Limb (tissue), 2 donors: ENCODE measurements around the gene SLC17A1.
"Not testable (repeated sequence)": the region's sequence is repeated elsewhere in the genome, so short reads cannot be mapped to it uniquely, and the experiment has no call there.

ENCODE experiments used
- DNase-seq, 2 donors: peaks; one replicate each; pipeline ENCODE4 v3.0.0-alpha.2; 2016; ENCODE audit errors: extremely low spot score in 2 of 2

The SLC17A1 gene

DNA sequence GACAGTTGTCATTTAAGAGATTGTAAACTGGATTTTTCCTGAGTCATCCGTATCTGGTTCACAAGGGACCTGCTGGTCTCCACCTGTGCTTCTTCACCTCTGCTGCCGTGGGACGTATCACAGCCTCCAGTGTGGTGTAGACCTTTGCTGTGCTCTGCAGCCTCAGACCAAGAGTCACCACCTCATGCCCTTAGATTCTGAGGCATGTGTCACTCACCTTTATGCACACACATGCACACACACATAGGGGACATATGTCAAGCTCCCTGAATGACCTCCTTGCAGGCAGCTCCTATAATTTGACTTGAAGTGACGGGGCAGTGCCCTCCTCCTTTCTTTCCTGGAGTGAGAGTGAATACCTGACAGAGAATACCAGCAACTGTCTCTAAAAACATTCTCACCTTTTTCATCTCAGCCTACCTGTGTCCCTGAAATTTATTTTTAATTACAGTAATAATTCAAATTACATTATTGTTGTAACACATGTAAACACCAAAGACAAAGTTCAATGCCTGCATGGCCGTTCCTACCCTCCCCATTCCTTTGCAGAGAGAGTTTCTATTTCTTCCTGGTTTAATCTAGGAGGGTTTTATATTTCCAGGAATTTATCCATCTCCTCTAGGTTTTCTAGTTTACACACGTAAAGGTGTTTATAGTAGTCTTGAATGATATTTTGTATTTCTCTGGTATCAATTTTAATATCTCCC is 73.8 kb downstream of the SLC17A1 start:
- DNase-seq, result no peak

DNA sequence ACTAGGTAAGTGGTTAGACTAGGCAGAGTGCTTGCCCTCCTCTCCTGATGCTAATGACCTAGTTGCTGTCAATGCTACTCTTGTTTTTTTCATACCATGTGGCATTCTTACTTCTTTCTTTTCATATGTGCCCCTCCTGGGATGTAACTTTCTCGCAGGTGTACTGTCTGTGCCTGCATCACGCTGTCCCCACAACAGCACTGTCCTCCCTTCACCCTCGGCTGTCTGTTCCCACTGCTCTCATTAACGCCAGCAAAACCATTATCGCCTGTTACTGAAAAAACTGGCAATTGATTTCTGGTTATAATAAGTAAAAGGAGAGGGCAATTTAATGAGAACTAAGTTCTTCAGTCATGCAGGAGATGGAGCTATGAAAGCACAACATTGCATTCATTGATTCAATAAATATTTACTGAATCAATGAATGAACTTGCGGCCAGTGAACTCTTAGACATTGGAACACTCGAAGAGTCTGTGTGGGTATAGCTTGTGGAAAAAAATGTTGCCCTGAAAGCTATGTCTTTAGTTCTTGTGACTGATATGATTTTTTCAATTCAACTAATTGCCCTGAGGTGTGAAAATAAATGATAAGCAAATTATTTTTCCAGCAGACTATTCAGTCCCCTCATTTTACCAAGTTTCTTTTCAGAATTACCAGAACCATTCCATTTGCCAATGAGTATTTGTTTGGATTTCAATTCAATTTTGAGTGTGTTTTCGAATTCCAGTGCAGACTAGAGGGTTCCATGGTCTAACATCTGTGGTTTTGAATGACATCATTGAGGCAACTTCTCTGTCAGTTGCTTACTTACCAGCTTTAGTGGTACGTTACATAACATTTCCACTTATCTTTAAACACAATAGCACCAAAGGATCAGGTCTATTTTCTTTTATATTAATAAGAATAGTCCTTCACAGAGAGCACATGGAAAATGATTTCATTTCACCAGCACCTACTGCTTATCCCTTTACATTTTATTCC is 75.2 kb downstream of the SLC17A1 start:
- no peak for DNase-seq

DNA sequence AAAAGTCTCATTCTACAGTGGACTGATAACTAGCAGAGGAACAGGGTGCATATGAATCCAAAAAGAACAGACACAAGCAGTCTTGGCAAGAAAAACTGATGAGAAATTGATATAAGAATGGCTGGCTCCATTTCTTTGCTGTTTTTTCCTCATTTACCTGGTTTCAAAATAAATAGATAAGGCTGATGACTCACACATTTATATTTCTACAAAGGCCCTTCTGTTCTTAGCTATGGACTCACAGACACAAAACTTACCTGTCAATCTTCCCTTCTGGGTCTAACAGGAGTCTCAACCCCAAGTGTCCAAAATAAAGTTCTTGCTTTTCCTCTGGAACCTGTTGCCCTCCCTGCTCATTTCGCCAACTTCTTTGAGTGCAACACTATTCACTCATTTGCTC is 76.4 kb downstream of the SLC17A1 start:
- no peak for DNase-seq

DNA sequence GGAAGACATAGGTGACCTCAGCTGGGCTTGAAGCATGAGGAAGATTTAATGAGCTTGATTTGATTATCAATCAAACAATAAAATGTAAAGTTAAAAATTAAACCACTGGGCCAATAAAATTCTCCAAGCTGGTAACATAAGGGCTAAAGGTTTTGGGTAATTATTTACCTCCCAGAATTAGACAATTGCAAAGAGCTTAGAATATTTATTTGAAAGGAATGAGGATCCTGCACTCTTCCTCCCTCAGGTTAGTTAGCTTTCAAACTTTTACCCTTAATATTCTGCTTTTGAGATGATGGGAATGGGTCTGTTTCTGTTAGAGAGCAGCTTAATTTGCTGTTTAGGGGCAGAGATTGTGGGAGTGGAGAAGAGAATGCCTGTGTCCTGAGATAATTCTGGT is 77.3 kb downstream of the SLC17A1 start, which contains the start of gene SLC17A4:
SLC17A4 (plus strand) TSS at position 208 of the 400 bp plus-strand sequence. CDS start 7,221 bp downstream, outside the sequence.
- DNase-seq, result no peak

DNA sequence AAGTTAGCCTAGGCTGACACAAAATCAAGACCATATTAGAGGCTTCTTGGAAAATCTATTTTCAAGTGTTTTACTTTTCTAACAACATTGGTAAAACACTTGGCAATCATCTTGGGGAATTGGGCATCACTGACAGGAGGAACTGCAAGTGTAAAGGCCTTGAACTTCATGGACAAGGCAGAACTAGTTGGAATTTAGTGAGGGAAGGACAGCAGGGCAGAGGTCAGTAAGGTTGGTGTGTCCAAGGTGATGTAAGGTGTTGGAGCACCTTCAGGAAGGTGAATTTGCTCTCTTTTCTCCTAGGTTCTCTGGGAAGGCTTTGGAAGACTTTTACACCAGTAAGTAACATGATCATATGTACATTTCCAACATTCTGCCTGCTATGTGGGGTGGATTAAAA is 78.8 kb downstream of the SLC17A1 start:
- DNase-seq, result no peak

DNA sequence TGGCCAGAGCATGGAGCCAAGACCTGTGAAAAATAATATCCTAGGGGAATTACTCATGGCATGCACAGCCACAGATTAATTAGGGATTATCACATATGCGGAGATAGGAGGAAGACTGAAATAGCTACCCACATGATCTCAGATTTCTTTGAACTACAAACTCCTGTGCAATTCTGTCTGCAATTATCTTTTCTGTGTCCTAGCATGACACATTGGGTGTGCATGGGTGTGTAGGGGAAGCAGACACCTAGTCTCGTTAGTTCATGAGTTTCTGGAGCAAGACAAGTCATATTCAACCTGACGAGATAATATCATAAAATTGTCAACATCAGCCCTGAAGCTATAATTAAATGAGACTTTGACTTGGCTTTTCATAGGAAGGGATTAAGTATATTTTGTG is 80.9 kb downstream of the SLC17A1 start:
- no peak for DNase-seq

DNA sequence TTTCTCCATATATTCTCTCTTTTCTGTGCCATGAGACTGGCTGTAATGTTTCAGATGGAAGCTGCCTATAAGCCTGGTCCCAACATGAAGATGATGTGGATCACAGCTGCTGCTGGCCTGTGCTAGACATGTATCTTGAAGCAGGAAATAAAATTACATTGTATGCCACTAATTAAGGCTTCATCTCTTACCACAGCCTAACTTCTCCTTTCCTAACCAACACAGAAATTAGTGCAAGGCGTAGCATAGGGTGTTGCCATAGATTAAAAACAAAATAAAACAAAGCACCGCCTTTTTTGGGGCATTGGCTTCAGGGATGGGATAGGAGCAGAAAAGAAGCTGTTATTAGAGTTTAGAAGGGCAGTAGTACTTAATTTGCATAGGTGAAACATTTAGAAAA is 82.0 kb downstream of the SLC17A1 start:
- DNase-seq, result no peak

DNA sequence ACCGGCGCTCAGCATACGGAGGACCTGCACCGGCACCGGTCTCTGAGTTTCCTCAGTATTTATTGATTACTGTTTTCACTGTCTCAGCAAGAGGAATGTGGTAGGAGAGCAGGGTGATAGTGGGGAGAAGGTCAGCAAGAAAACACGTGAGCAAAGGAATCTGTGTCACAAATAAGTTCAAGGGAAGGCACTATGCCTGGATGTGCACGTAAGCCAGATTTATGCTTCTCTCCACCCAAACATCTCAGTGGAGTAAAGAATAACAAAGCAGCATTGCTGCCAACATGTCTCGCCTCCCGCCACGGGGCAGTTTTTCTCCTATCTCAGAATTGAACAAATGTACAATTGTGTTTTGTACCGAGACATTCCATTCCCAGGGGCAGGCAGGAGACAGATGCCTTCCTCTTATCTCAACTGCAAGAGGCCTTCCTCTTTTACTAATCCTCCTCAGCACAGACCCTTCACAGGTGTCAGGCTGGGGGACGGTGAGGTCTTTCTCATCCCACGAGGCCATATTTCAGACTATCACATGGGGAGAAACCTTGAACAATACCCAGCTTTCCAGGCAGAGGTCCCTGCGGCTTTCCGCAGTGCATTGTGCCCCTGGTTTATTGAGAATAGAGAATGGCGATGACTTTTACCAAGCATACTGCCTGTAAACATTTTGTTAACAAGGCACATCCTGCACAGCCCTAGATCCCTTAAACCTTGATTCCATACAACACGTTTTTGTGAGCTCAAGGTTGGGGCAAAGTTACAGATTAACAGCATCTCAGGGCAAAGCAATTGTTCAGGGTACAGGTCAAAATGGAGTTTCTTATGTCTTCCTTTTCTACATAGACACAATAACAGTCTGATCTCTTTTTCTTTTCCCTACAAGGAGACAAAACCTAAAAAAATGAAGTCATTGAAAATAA is 83.0 kb downstream of the SLC17A1 start:
- not testable (repeated sequence) for DNase-seq

DNA sequence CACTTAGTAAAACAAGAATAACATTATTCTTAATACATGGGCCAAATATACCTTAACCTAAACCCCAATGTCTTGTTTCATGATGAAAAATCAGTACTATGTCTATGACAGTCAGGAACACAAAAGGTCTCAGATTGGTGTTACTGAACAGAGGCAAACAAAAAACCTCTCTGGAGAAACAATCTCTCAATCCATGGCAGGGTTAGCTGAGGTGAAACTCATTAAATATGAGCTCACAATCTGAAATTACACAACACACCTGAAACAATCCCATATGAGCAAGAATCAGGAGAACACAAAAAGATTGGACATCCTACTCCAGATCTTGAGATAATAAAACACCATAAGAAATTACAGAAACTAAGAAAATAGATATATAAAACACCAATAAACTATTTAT is 83.8 kb downstream of the SLC17A1 start:
- DNase-seq, result no peak

DNA sequence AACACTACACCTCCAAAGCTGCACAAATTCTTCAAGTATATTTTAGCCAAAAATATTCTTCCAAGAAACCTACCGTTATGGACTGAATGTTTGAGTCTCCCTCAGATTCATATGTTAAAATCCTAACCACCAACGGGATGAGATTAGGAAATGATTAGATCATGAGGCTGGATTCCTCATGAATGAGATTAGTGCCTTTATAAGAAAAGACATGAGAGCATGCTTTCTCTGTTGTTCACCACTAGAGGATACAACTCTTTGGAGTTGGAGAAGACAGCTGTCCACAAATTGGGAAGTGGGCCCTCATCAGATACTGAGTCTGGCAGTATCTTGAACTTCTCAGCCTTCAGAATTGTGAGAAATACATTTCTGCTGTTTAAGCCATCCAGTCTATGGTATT is 84.4 kb downstream of the SLC17A1 start:
- DNase-seq, result no peak

DNA sequence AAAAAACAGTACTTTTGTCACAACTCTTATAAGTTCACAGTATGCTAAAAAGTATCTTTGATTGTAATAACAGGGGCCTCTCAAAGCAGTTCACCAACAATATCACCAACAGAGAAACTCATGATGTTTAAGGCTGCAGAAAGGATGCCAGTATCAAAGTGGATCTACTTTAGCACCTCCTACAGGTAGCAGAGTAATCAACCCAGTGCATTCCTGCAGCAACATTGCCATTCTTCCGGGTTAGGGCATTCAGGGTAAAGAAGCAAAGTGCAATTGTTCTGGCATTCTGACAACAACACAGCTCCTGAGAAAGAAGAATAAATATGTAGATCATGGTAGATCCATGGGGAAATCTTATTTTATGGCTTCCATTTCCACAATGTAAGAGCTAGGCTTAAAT is 84.9 kb downstream of the SLC17A1 start:
- no peak for DNase-seq

DNA sequence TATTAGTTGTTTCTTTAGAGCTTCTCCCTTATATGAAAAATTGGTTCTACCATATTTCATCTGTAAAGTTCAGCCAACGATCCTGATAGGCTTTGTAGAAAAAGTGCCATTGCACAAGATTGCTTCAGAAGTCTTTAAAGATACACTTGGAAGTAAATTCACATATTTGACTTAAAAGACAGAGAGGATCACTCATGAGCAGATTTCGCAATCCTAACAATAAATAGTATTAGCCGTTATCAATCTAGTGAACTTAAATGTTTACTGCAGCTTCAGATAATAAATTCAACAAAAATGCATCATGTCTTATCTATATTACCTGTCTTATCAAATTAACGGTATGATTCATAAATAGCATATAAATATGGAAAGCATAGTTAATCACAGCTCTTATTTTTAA is 86.0 kb downstream of the SLC17A1 start:
- DNase-seq, result no peak

DNA sequence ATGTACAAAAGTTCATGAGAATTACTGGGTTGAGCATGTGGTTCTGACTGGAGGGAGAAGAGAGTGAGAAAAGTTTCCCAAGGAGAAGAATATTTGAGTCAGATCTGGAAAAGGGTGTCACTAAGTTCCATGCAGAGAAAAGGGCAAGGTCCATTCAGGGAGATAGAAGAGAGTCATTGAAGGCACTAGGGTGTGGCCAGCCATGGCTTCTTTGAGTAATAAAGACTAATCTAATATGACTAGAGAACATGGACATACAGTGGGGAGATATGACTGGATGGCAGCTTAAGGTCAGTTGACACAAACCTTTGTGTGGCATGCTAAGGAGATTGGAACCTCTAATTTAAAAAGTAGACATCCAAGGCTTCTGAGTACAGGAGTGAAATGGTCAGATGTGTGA is 88.0 kb downstream of the SLC17A1 start:
- DNase-seq, result no peak

DNA sequence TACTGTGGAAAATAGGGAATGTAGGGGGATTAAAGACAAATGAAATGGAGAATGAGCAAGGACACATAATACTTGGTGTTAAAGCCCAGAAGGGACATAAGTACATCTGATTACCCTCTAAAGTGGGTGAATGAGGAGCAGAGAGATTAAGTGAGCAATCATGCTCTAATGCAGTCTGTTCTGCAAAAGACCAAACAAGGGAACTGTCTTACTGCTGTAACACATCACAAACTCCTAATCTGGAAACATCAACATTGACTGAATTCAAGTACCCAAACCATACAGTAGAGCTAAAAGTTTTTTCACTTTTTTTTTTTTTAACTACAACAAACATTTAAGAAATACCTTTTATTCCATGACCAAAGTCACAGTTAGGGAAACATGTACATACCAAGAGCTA is 96.6 kb downstream of the SLC17A1 start:
- DNase-seq, result no peak
